ENCODE data around the gene TOM1L2. TPM values are rescaled to one million over a fixed set of nuclear protein-coding genes. Genes with fewer than 3 reads are reported as not detected.
"Not testable (repeated sequence)": the region's sequence is repeated elsewhere in the genome, so short reads cannot be mapped to it uniquely, and the experiment has no call there.

The TOM1L2 gene
- total and polyA plus RNA-seq, 8 donors: 20.3 to 28.2 (median 22.2) TPM

DNA sequence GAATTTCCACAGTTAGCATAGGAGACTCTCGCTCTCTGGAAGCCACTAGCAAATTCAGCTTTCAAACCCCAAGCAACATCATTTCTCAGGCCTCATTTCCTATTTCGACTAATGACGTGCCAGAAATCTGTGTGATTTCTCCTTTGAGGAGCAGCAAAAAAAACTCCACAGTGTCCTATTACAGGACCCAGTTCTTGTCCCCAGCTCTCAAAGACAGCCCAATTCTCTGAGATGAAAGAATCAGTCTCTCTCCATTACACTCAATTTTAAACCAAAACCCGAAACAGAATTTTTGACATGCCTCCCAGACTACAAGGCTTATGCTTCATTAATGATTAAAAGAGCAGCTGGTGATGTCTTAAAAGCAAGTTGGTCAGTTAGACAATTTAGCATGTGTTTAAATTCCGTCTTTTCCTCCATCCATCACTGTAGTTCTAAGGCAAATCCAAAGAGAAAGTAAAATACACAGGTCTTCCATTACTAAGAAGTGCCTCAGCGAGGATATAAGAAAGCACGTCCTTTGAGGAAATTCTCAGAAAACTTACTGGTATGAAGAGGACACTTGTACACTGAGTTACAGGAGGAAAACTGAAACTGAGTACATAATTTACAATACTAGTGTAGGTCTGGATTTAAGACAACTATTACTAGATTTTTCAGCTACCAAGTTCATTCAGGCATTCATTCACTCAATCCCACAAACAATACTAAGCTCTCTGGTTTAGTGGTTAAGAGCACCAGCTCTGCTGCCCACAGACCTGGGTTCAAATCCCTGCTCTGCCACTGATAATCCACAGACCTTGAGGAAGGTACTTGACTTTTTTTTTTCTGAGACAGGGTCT, 12.5 kb downstream of the TOM1L2 start:
- peak overlapping the region in 1 of 4 donors; percentile 13 for H3K4me3 ChIP-seq
- intact Hi-C loops (cut with DNase I): no loop called here
- no peak for FAIRE-seq

GRCh38 chr17:17958982-17959381, 13.2 kb downstream of the TOM1L2 start:
- H3K9me3 ChIP-seq: no peaks in the 10 kb centered on the region
- 83 to 84% methylated on average over 5 of the region's 5 CpGs for WGBS, 2 donors
- ATAC-seq (peak in 1 of 4 donors; percentile 9), DNase-seq (no peak), FAIRE-seq (no peak)
- no peaks in the 10 kb centered on the region for H3K36me3 ChIP-seq
- H3K4me3 ChIP-seq: no peak overlapping the region
- H3K27me3 ChIP-seq: no peaks in the 10 kb centered on the region
- peak overlapping the region; percentile 27 to 63 (median 39) for H3K27ac ChIP-seq
- intact Hi-C loops (cut with DNase I): no loop called here
- peaks cover 0 to 32% (median 26%) of the 10 kb centered on the region in 3 donors for H3K4me1 ChIP-seq
- TF ChIP-seq CTCF (IDR thresholded peaks at IDR 0.05): no peak

More for the DNA sequence above, 12.5 kb downstream of the TOM1L2 start:
- Histone ChIP-seq H3K9me3 (no peaks in the 10 kb centered on the region), H3K27me3 (no peaks in the 10 kb centered on the region), H3K27ac (peak overlapping the region in 3 of 4 donors; percentile 16 to 63 (median 45)), H3K36me3 (no peaks in the 10 kb centered on the region), H3K4me1 (peaks cover 0 to 32% (median 26%) of the 10 kb centered on the region in 3 donors)
- WGBS, 2 donors: 26 to 29% methylated on average over 7 of the region's 7 CpGs
- DNase-seq (peak in 1 of 6 donors; percentile 19), ATAC-seq (peak; percentile 48 to 78 (median 72))
- no peak for TF ChIP-seq CTCF (IDR thresholded peaks at IDR 0.05)

DNA sequence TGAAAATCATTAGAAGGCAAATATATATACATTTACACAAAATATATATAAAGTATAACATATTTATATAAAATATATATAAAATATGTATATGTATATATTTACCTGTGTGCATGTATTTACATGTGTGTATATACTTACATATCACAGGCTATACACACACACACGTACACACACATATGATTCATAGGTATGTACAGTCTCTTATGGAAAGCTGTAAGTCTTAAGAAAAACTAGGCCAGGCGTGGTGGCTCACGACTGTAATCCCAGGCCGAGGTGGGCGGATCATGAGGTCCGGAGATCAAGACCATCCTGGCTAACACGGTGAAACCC, 14.7 kb downstream of the TOM1L2 start:
- ATAC-seq: no peak
- intact Hi-C loops (cut with DNase I): no loop called here
- Histone ChIP-seq H3K27ac (peak overlapping the region in 2 of 4 donors; percentile 40 to 63), H3K27me3 (no peaks in the 10 kb centered on the region), H3K4me3 (no peak overlapping the region), H3K36me3 (no peaks in the 10 kb centered on the region), H3K9me3 (no peaks in the 10 kb centered on the region), H3K4me1 (peaks cover 0 to 32% (median 26%) of the 10 kb centered on the region in 3 donors)
- FAIRE-seq: no peak
- no peak for DNase-seq
- 92 to 93% methylated on average over 7 of the region's 7 CpGs for WGBS, 2 donors
- TF ChIP-seq CTCF (IDR thresholded peaks at IDR 0.05): no peak

GRCh38 chr17:17955790-17956341, 16.3 kb downstream of the TOM1L2 start:
- H3K27me3 ChIP-seq; intact Hi-C loops (cut with DNase I); FAIRE-seq: not testable (repeated sequence)

GRCh38 chr17:17954079-17954478, 18.1 kb downstream of the TOM1L2 start:
- H3K27ac ChIP-seq: no peak overlapping the region
- no peak overlapping the region for H3K4me3 ChIP-seq
- 89 to 94% methylated on average over 3 of the region's 3 CpGs for WGBS, 2 donors
- no peak for TF ChIP-seq CTCF (IDR thresholded peaks at IDR 0.05)
- intact Hi-C loops (cut with DNase I): no loop called here
- no peak for DNase-seq
- no peaks in the 10 kb centered on the region for H3K36me3 ChIP-seq
- ATAC-seq: no peak
- no peaks in the 10 kb centered on the region for H3K9me3 ChIP-seq
- no peak for FAIRE-seq
- H3K27me3 ChIP-seq: no peaks in the 10 kb centered on the region
- peaks cover 0 to 19% (median 14%) of the 10 kb centered on the region in 3 donors for H3K4me1 ChIP-seq

More at GRCh38 chr17:17955790-17956341, 16.3 kb downstream of the TOM1L2 start:
- not testable (repeated sequence) for DNase-seq, ATAC-seq, H3K36me3 ChIP-seq, H3K27ac ChIP-seq, H3K9me3 ChIP-seq, H3K4me3 ChIP-seq
- H3K4me1 ChIP-seq: peaks cover 0 to 32% (median 26%) of the 10 kb centered on the region in 3 donors
- WGBS, 2 donors: 97 to 98% methylated on average over 12 of the region's 12 CpGs
